Measurements from ENCODE around the gene PLIN3. TPM values are rescaled to one million over a fixed set of nuclear protein-coding genes. Genes with fewer than 3 reads are reported as not detected.
A peak's percentile ranks its signal among the peaks of the same experiment; 100 is the strongest.
"Not testable (repeated sequence)": the region's sequence is repeated elsewhere in the genome, so short reads cannot be mapped to it uniquely, and the experiment has no call there.

The PLIN3 gene
- total RNA-seq, 1 donor from 2014 or later = 86.2 TPM

GRCh38 chr19:4814625-4815425 is 52.6 kb downstream of the PLIN3 start:
- DNase-seq (ENCODE audit: low spot score) = no peak

GRCh38 chr19:4811328-4812131 is 55.9 kb downstream of the PLIN3 start:
- DNase-seq (ENCODE audit: low spot score) = peak; percentile 47

GRCh38 chr19:4807188-4807587 is 60.3 kb downstream of the PLIN3 start:
- DNase-seq (ENCODE audit: low spot score) = peak; percentile 39

DNA sequence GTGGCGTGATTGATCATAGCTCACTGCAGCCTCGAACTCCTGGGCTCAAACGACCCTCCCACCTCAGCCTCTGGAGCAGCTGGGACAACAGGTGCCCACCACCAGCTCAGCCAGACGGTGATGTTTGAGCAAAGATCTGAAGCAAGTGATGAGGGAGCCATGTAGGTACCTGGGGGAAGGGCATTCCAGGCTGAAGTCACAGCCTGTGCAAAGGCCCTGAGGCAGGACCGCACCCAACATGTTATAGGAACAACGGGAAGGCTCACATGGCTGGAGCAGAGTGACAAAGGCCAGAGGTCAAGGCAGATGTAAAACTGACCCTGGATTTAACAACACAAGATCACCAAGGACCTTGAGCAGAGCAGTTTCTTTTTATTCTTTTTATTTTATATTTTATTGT is 61.1 kb downstream of the PLIN3 start:
- DNase-seq (ENCODE audit: low spot score) = no peak

- not testable (repeated sequence) for DNase-seq (ENCODE audit: low spot score)
Measured at GRCh38 chr19:4805140-4805539, 62.3 kb downstream of the PLIN3 start.

- no peak for DNase-seq (ENCODE audit: low spot score)
Measured at GRCh38 chr19:4803736-4804695, 63.5 kb downstream of the PLIN3 start.

GRCh38 chr19:4802711-4803110 is 64.8 kb downstream of the PLIN3 start:
- DNase-seq (ENCODE audit: low spot score) = no peak

GRCh38 chr19:4801085-4801619 is 66.3 kb downstream of the PLIN3 start:
- no peak for DNase-seq (ENCODE audit: low spot score)

DNA sequence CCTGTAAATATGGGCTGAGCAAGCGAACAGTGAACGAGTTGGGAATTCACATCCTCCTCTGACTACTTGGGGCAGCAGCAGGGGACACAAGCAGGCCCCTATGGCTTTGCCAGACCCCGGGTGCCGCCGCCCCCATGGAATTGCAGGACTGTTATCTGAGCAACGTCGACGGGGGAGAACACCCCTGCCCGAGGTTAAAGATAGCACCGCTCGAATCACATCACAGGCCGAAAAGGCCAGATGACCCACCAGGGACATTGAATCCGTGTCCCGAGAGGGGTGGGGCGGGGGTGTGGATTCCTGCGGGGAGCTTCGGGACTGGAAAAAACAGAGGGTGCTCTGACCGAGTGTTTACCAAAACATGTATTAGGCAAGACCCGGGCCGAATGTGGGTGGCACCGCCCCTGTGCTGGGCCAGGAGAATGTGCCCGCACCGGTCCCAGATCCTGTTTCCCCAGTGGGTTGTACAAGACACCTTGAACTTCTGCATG is 66.8 kb downstream of the PLIN3 start:
- peak; percentile 62 for DNase-seq (ENCODE audit: low spot score)

DNA sequence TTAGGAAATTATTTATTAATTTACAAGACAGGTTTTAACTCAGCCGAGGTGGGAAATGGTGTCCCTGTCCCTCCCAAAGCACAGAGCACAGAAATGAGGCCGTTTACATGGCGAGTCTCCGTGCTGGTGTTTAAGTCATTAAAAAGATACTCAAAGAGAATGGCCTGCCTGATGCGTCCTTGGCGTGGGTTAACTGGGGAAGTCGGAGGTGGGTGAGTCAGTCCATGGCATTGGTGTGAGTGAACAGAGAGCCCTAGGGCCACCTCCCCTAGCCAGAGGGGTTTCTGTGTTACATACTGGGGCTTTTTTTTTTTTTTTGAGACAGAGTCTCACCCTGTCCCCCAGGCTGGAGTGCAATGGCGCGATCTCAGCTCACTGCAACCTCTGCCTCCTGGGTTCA is 72.1 kb downstream of the PLIN3 start:
- DNase-seq (ENCODE audit: low spot score) = no peak

DNA sequence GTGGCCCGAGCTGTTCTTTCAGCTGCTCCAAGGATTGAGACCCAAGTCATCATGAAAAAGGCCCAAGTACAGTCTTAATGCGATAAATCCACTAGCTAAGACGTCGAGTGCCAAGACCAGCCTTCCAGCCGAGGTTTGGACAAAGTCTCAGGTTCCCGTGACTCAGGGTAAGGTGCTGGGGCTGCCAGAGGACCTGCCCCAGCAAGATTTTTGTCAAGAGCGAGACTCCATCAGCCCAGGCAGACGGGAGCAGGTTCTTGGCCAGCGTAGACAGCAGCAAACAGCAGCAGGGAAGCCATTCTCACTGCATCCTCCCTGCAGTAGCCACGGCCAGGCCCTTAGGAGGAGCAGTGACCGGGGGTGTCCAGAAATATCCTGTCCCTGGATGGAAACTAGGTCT is 72.5 kb downstream of the PLIN3 start:
- no peak for DNase-seq (ENCODE audit: low spot score)

DNA sequence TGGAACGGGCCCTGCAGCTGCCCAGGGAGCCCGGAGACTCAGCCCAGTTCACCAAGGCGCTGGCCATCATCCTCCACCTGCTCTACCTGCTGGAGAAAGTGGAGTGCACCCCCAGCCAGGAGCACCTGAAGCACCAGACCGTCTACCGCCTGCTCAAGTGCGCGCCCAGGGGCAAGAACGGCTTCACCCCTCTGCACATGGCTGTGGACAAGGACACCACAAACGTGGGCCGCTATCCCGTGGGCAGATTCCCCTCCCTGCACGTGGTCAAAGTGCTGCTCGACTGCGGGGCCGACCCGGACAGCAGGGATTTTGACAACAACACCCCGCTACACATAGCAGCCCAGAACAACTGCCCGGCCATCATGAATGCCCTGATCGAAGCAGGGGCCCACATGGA is 74.2 kb downstream of the PLIN3 start:
- not testable (repeated sequence) for DNase-seq (ENCODE audit: low spot score)

GRCh38 chr19:4792866-4793195 is 74.6 kb downstream of the PLIN3 start:
- not testable (repeated sequence) for DNase-seq (ENCODE audit: low spot score)

GRCh38 chr19:4792019-4792865 is 75.2 kb downstream of the PLIN3 start:
- DNase-seq (ENCODE audit: low spot score) = not testable (repeated sequence)

DNA sequence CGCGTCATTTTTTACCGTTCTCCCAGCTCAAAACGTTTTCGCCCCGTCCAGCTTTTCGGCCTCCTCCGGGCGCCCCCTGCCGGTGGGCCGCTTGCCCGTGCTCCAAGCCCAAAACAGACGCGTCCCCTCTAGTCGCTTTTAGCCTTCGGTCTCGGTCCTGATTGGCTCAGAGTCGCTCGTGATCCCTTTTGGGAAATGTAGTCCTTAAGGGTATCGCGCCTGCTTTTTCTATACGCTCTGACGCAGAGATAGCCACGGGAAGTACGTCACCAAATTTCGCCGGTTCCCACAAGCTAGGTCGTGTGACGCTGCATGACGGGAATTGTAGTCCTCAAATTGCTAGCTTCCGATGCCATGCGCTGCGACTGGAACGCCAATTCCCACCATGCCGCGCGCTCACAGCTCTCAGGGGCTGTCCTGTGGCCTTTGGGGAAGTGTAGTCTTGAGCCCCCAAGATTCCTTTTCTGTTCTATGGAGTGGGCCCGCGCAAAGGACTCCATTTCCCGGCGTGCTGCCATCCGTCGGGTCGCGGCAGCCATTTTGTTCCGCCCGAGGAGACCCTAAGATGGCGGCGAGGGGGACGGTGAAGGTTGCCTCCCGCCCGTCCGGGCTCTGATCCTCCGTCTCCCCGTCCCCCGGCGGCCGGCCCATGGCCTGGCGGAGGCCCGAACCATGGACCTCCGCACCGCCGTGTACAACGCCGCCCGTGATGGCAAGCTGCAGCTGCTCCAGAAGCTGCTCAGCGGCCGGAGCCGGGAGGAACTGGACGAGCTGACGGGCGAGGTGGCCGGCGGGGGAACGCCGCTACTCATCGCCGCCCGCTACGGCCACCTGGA is 76.1 kb downstream of the PLIN3 start, which contains the start of gene FEM1A:
Gene FEM1A, plus strand, starts transcription at position 552 of the 836 bp plus-strand sequence. Its CDS starts 121 bp downstream, at position 673.
- peak; percentile 100 for DNase-seq (ENCODE audit: low spot score)

All from umbilical cord (tissue), 2 donors.